PC-9 (cell line): ENCODE data around the gene RFT1.

Experiments used
- EZH2 ChIP-seq: fragments of 200-600 bp; sonication (generic); IDR thresholded peaks from 2 replicates; pipeline ENCODE4 v1.8.0; 2017; ENCODE audit warnings: antibody characterized with exemption, low read depth
- TF ChIP-seq, protein P1 (sequence below): fragments of 200-600 bp; sonication (generic); conservative IDR thresholded peaks from 2 replicates; pipeline ENCODE4 v1.6.1; 2017; ENCODE audit warnings: mixed run types, antibody characterized with exemption, mild to moderate bottlenecking, moderate library complexity

DNA sequence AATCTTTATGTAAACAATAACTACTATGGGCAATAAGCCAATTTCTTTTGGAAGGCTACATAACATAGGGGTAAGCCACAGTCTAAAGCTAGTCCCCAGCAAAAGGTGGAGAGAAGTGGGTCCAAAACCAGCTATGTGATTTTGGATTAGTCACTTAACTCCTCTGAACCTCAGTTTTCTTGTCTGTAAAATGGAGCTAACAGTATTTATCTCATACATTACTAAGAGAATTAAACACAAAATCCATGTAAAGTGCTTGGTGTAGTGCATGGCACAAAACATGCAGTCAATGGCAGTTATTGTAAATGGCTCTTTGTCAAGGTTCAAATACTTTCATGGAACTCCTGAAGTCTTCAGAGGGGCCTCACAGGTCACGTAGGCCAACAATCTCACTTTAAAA, 13.3 kb downstream of the RFT1 start:
- TF ChIP-seq, protein P1, sequence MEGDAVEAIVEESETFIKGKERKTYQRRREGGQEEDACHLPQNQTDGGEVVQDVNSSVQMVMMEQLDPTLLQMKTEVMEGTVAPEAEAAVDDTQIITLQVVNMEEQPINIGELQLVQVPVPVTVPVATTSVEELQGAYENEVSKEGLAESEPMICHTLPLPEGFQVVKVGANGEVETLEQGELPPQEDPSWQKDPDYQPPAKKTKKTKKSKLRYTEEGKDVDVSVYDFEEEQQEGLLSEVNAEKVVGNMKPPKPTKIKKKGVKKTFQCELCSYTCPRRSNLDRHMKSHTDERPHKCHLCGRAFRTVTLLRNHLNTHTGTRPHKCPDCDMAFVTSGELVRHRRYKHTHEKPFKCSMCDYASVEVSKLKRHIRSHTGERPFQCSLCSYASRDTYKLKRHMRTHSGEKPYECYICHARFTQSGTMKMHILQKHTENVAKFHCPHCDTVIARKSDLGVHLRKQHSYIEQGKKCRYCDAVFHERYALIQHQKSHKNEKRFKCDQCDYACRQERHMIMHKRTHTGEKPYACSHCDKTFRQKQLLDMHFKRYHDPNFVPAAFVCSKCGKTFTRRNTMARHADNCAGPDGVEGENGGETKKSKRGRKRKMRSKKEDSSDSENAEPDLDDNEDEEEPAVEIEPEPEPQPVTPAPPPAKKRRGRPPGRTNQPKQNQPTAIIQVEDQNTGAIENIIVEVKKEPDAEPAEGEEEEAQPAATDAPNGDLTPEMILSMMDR: no peak
- TF ChIP-seq EZH2: no peak
